Kidney (tissue), 14 donors: ENCODE data around the gene LIFR. TPM values are rescaled to one million over a fixed set of nuclear protein-coding genes. Genes with fewer than 3 reads are reported as not detected.

Experiments used
- DNase-seq, 5 donors: peaks; one replicate each; pipeline ENCODE4 v3.0.0-alpha.2; 2013 to 2020
- FAIRE-seq: peaks from 2 replicates; lab custom pipeline; 2012; peaks lifted over from hg19 to GRCh38; lab: Jason Lieb, UNC
- H3K27ac ChIP-seq, 2 donors: one replicate each; pipeline ENCODE4 v1.7.0; 2013; ENCODE audit warnings: low read depth in 2 of 2, low read length in 2 of 2, inconsistent platforms in 1 of 2
- H3K27me3 ChIP-seq: one replicate; pipeline ENCODE4 v1.7.1; 2013; ENCODE audit warnings: low read length, inconsistent platforms; ENCODE audit not compliant: control insufficient read depth, insufficient read depth
- H3K36me3 ChIP-seq, 3 donors: one replicate each; pipeline versions ENCODE4 v1.7.0 to v1.7.1; 2013; ENCODE audit warnings: low read length in 3 of 3, control low read depth in 1 of 3, inconsistent platforms in 1 of 3; ENCODE audit not compliant: insufficient read depth in 3 of 3, control insufficient read depth in 2 of 3
- H3K4me1 ChIP-seq, 3 donors: one replicate each; pipeline versions ENCODE4 v1.7.0 to v1.7.1; 2013; ENCODE audit warnings: low read length in 3 of 3, inconsistent platforms in 1 of 3, low read depth in 1 of 3; ENCODE audit not compliant: control insufficient read depth in 2 of 3, insufficient read depth in 2 of 3
- H3K4me3 ChIP-seq, 3 donors: one replicate each; pipeline versions ENCODE4 v1.7.0 to v1.8.1; 2013; ENCODE audit warnings: low read length in 3 of 3, control low read depth in 1 of 3, inconsistent platforms in 1 of 3
- H3K9ac ChIP-seq, 3 donors: one replicate each; pipeline versions ENCODE4 v1.7.0 to v1.7.1; 2013; ENCODE audit warnings: low read length in 3 of 3, control low read depth in 1 of 3, inconsistent platforms in 1 of 3
- H3K9me3 ChIP-seq, 3 donors: one replicate each; pipeline versions ENCODE4 v1.7.0 to v1.7.1; 2013; ENCODE audit warnings: low read length in 3 of 3, control low read depth in 1 of 3, inconsistent platforms in 1 of 3; ENCODE audit not compliant: control insufficient read depth in 2 of 3, insufficient read depth in 1 of 3
- CTCF ChIP-seq: IDR thresholded peaks from 3 replicates; pipeline ENCODE4 v1.5.1; 2012; ENCODE audit warnings: mild to moderate bottlenecking, moderate library complexity, borderline replicate concordance; ENCODE audit not compliant: insufficient read depth; ENCODE audit errors: extremely low read depth
- intact Hi-C: fragments of 100-400 bp; cut with DNase I; formaldehyde crosslinking; loops from one replicate; pipeline ENCODE4 v1.11.1; 2022
- polyA plus RNA-seq: library from polyadenylated mRNA; stranded (reverse); fragments of 350-450 nt; fragmentation: Illumina TruSeq; extraction: RNeasy Lipid Tissue Mini Kit (QIAGEN cat#74804); gene quantifications from one replicate; pipeline ENCODE4 v1.2.3, GENCODE V29; 2014; ENCODE audit warnings: low read depth, low replicate concordance; ENCODE audit not compliant: insufficient read depth
- total RNA-seq: library from RNA; stranded (reverse); fragmentation: NEBNext Ultra II Directional; extraction: Animal tissue kit (Norgen Biotek cat#: 25700); gene quantifications from one replicate; pipeline ENCODE4 v1.2.1, GENCODE V29; 2021
- donor health status: control.
- donor health status: control.
- donor health status: control.
- donor health status: control.
- donor health status: control.
- donor health status: DM: yes; HTN: yes; CAD: no.
- donor health status: Normal renal cell carcinoma (clear cell type).

The LIFR gene
- total and polyA plus RNA-seq, 2 donors from 2014 or later, result 8.5 to 90.1 TPM

GRCh38 chr5:38462976-38463633 lies 93.3 kb downstream of the LIFR start:
- TF ChIP-seq CTCF, result no peak
- no peaks in the 10 kb centered on the region for H3K27me3 ChIP-seq
- peaks cover 0 to 3% (median 0%) of the 10 kb centered on the region in 3 donors for H3K36me3 ChIP-seq
- no peak overlapping the region for H3K4me3 ChIP-seq
- peaks cover 11 to 46% (median 46%) of the 10 kb centered on the region in 3 donors for H3K4me1 ChIP-seq
- no peaks in the 10 kb centered on the region for H3K9me3 ChIP-seq
- H3K9ac ChIP-seq, result no peak overlapping the region
- no peak for FAIRE-seq
- intact Hi-C loops, result no loop called here
- no peak for DNase-seq
- peak overlapping the region; percentile 88 to 91 for H3K27ac ChIP-seq

- TF ChIP-seq CTCF, result no peak
- intact Hi-C loops, result no loop called here
- no peak for DNase-seq
- H3K27ac ChIP-seq, result no peak overlapping the region
- peaks cover 4 to 19% (median 18%) of the 10 kb centered on the region in 3 donors for H3K4me1 ChIP-seq
- H3K36me3 ChIP-seq, result peaks cover 0 to 6% (median 0%) of the 10 kb centered on the region in 3 donors
- no peak overlapping the region for H3K9ac ChIP-seq
- H3K4me3 ChIP-seq, result no peak overlapping the region
- no peaks in the 10 kb centered on the region for H3K27me3 ChIP-seq
- H3K9me3 ChIP-seq, result no peaks in the 10 kb centered on the region
- FAIRE-seq, result no peak
These were observed 98.3 kb downstream of the LIFR start for GRCh38 chr5:38458174-38458573.

- Histone ChIP-seq H3K27me3 (no peaks in the 10 kb centered on the region), H3K4me1 (peaks cover 4 to 18% (median 17%) of the 10 kb centered on the region in 3 donors), H3K9ac (no peak overlapping the region), H3K9me3 (no peaks in the 10 kb centered on the region), H3K36me3 (peaks cover 0 to 6% (median 0%) of the 10 kb centered on the region in 3 donors), H3K27ac (no peak overlapping the region), H3K4me3 (no peak overlapping the region)
- DNase-seq, result peak in 1 of 5 donors; percentile 12
- no peak for TF ChIP-seq CTCF
- FAIRE-seq, result no peak
- intact Hi-C loops, result no loop called here
These were observed 99.6 kb downstream of the LIFR start for GRCh38 chr5:38456657-38457399.
